Heart right ventricle (tissue), 16 donors: ENCODE results near the gene POLR2E. TPM values are rescaled to one million over a fixed set of nuclear protein-coding genes. Genes with fewer than 3 reads are reported as not detected.
A peak's percentile ranks its signal among the peaks of the same experiment; 100 is the strongest.

ENCODE experiments used
- ATAC-seq, 8 donors: fragments of 200-7000 bp; cut with Tn5 transposase; one replicate each; pipeline ENCODE4 v1.9.1; 2020; ENCODE audit warnings: mild to moderate bottlenecking in 8 of 8, moderate library complexity in 8 of 8, moderate number of reproducible peaks in 1 of 8
- DNase-seq, 2 donors: peaks; one replicate each; pipeline ENCODE4 v3.0.0-alpha.2; 2020
- H3K27ac ChIP-seq, 10 donors: fragments of 200-600 bp; sonication (generic) in 2 of 10; one replicate each; pipeline versions ENCODE4 v1.5.0 to v1.8.0; 2020 to 2022; ENCODE audit warnings: mild to moderate bottlenecking in 3 of 10
- H3K27me3 ChIP-seq, 7 donors: fragments of 200-600 bp; one replicate each; pipeline ENCODE4 v1.8.0; 2021 to 2022; ENCODE audit warnings: mild to moderate bottlenecking in 2 of 7
- H3K36me3 ChIP-seq, 9 donors: fragments of 200-600 bp; sonication (generic) in 1 of 9; one replicate each; pipeline versions ENCODE4 v1.5.0 to v1.8.0; 2020 to 2022; ENCODE audit warnings: mild to moderate bottlenecking in 2 of 9
- H3K4me1 ChIP-seq, 9 donors: fragments of 200-600 bp; sonication (generic) in 1 of 9; one replicate each; pipeline versions ENCODE4 v1.5.0 to v1.8.0; 2020 to 2022; ENCODE audit warnings: mild to moderate bottlenecking in 4 of 9
- H3K4me3 ChIP-seq, 10 donors: fragments of 200-600 bp; sonication (generic) in 2 of 10; one replicate each; pipeline versions ENCODE4 v1.5.0 to v1.8.0; 2020 to 2022; ENCODE audit warnings: mild to moderate bottlenecking in 7 of 10, moderate library complexity in 2 of 10
- H3K9me3 ChIP-seq, 11 donors: fragments of 200-600 bp in 10 of 11; sonication (generic) in 2 of 11; one replicate each; pipeline versions ENCODE4 v1.5.0 to v1.8.0; 2013 to 2022; ENCODE audit warnings: mild to moderate bottlenecking in 2 of 11, control low read depth in 1 of 11, moderate library complexity in 1 of 11
- WGBS, 2 donors: extraction: QIAGEN DNeasy Blood & Tissue Kit; methylation state at CpG; one replicate each; pipeline ENCODE4 v1.1.7; 2013; ENCODE audit warnings: inconsistent platforms in 1 of 2; 5-methylcytosine and 5-hydroxymethylcytosine counted together
- intact Hi-C, 10 donors: fragments of 100-400 bp; cut with DNase I; formaldehyde crosslinking; loops; one replicate each; pipeline versions ENCODE4 v1.11.1 to v1.14.2; 2022
- polyA plus RNA-seq, 2 donors: library from polyadenylated mRNA; stranded (reverse); fragments of 200-250 nt; gene quantifications; one replicate each; pipeline ENCODE4 v1.2.3, GENCODE V29; 2013
- total RNA-seq, 10 donors: library from RNA; stranded (reverse); fragmentation: NEBNext Ultra II Directional in 3 of 10; extraction: Animal tissue kit (Norgen Biotek cat#: 25700) in 3 of 10; gene quantifications; one replicate each; pipeline versions ENCODE4 v1.2.1 to v1.2.4, GENCODE V29; 2021 to 2023
- TF ChIP-seq, protein P1 (sequence below), 9 donors: fragments of 200-600 bp; sonication (generic) in 2 of 9; IDR thresholded peaks; one replicate each; pipeline versions ENCODE4 v1.5.0 to v1.8.0; 2021 to 2022; ENCODE audit warnings: antibody characterized with exemption in 9 of 9, mild to moderate bottlenecking in 5 of 9, moderate library complexity in 1 of 9
- donor health status: Arrhythmogenic right ventricular cardiomyopathy.
- donor health status: ischemic (EF 13 %, LVEDD 7.1; RV severe dilation, severe dysfunction).
- donor health status: healthy with polysubstance abuse.
- donor health status: DM: no; HTN: yes; CAD: no.
- donor health status: DM: no; HTN: no; CAD: no.
- donor health status: ischemic (EF 25% LVEDD 6.9; RV normal size, moderate dysfunction).
- donor health status: ischemic (EF 25% LVEDD 5.7; RV mildly dilated, moderate dysfunction).
- donor health status: healthy.
- donor health status: DM: yes; HTN: yes; CAD: no.
- donor health status: Ischemic cardiomyopathy.
- donor health status: ischemic (EF 35%, LVEDD 5.7; RV mildly dilated, moderate dysfunction).
- donor health status: nonischemic (EF 11% LVEDD 7.7; RV severe dilation, severe dysfunction).
- donor health status: DM: yes; HTN: yes; CAD: no.
- donor health status: PGD.
- donor health status: ischemic (EF 29% LVEDD 5.4; RV normal size, mild dysfunction).
- donor health status: nonischemic (EF 23%, LVEDD 6.1; RV moderate dilation, normal function).

Gene POLR2E
- total and polyA plus RNA-seq, 12 donors: 111 to 215 (median 134) TPM

GRCh38 chr19:1051791-1052190 is 43.4 kb downstream of the POLR2E start:
- H3K27me3 ChIP-seq: no peaks in the 10 kb centered on the region
- H3K27ac ChIP-seq: no peak overlapping the region
- 92 to 93% methylated on average over 16 to 17 of the region's 17 CpGs for WGBS, 2 donors
- TF ChIP-seq, protein P1, sequence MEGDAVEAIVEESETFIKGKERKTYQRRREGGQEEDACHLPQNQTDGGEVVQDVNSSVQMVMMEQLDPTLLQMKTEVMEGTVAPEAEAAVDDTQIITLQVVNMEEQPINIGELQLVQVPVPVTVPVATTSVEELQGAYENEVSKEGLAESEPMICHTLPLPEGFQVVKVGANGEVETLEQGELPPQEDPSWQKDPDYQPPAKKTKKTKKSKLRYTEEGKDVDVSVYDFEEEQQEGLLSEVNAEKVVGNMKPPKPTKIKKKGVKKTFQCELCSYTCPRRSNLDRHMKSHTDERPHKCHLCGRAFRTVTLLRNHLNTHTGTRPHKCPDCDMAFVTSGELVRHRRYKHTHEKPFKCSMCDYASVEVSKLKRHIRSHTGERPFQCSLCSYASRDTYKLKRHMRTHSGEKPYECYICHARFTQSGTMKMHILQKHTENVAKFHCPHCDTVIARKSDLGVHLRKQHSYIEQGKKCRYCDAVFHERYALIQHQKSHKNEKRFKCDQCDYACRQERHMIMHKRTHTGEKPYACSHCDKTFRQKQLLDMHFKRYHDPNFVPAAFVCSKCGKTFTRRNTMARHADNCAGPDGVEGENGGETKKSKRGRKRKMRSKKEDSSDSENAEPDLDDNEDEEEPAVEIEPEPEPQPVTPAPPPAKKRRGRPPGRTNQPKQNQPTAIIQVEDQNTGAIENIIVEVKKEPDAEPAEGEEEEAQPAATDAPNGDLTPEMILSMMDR (IDR thresholded peaks at IDR 0.05): no peak
- H3K4me1 ChIP-seq: no peaks in the 10 kb centered on the region
- peaks cover 0 to 25% (median 9%) of the 10 kb centered on the region in 11 donors for H3K9me3 ChIP-seq
- no peak for DNase-seq
- intact Hi-C loops: no loop called here
- ATAC-seq: no peak
- no peak overlapping the region for H3K4me3 ChIP-seq
- H3K36me3 ChIP-seq: peaks cover 0 to 31% (median 0%) of the 10 kb centered on the region in 9 donors

DNA sequence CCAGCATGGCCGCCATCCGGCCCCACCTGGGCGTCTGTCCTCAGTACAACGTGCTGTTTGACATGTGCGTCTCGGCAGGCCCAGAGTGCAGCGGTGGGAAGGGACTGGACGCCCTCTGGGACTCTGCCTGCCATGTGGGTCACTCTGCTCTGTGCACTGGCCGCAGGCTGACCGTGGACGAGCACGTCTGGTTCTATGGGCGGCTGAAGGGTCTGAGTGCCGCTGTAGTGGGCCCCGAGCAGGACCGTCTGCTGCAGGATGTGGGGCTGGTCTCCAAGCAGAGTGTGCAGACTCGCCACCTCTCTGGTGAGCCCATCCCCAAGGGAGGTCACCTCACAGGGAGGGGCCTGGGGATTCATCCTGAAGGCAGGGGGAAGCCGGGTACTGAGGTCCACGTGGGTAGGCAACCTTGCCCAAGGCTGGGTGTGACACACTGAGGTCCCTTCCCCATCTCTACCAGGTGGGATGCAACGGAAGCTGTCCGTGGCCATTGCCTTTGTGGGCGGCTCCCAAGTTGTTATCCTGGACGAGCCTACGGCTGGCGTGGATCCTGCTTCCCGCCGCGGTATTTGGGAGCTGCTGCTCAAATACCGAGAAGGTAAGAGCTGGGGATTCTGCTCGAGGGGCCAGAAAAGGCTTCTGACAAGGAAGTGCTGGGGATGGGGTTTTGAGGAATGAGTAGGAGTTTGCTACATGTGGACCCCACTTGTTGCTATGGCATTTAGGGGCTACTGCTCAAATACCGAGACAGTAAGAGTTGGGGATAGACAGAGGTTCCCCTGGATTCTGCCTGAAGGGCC is 44.0 kb downstream of the POLR2E start:
- Histone ChIP-seq H3K4me3 (no peak overlapping the region), H3K4me1 (no peaks in the 10 kb centered on the region), H3K9me3 (peaks cover 0 to 19% (median 3%) of the 10 kb centered on the region in 11 donors), H3K27ac (no peak overlapping the region), H3K27me3 (no peaks in the 10 kb centered on the region), H3K36me3 (peaks cover 0 to 32% (median 0%) of the 10 kb centered on the region in 9 donors)
- WGBS, 2 donors: 83 to 87% methylated on average over 31 of the region's 31 CpGs
- DNase-seq (no peak), ATAC-seq (peak in 1 of 8 donors; percentile 18)
- TF ChIP-seq, protein P1 (IDR thresholded peaks at IDR 0.05): no peak
- intact Hi-C loops: no loop called here

DNA sequence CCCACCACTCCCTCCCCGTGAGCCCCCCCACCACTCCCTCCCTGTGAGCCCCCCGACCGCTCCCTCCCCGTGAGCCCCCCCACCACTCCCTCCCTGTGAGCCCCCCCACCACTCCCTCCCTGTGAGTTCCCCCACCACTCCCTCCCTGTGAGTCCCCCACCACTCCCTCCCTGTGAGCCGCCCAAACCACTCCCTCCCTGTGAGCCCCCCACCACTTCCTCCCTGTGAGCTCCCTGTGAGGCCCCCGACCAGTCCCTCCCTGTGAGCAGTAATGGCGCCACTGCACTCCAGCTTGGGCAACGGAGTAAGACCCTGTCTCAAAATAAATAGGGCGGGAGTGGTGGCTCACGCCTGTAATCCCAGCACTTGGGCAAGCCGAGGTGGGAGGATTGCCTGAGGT is 45.4 kb downstream of the POLR2E start:
- Histone ChIP-seq H3K4me3 (no peak overlapping the region), H3K4me1 (no peaks in the 10 kb centered on the region), H3K9me3 (peaks cover 0 to 5% (median 0%) of the 10 kb centered on the region in 11 donors), H3K36me3 (peaks cover 0 to 27% (median 0%) of the 10 kb centered on the region in 9 donors), H3K27ac (no peak overlapping the region), H3K27me3 (no peaks in the 10 kb centered on the region)
- no peak for ATAC-seq
- no peak for DNase-seq
- TF ChIP-seq, protein P1 (IDR thresholded peaks at IDR 0.05): no peak
- intact Hi-C loops: loop anchor here in 2 of 10 donors (10.0 kb wide), 1 partner anchor 45 kb away; the partner anchor contains the start of gene POLR2E (in 2 of the 2)
- WGBS, 2 donors: 60 to 63% methylated on average over 8 to 11 of the region's 11 CpGs

- TF ChIP-seq, protein P1 (IDR thresholded peaks at IDR 0.05): no peak
- intact Hi-C loops: loop anchor here in 2 of 10 donors (10.0 kb wide), 1 partner anchor 46 kb away; the partner anchor contains the start of gene POLR2E (in 2 of the 2)
- H3K27ac ChIP-seq: no peak overlapping the region
- no peaks in the 10 kb centered on the region for H3K4me1 ChIP-seq
- WGBS, 2 donors: 92 to 93% methylated on average over 16 to 17 of the region's 17 CpGs
- H3K4me3 ChIP-seq: no peak overlapping the region
- no peak for DNase-seq
- no peaks in the 10 kb centered on the region for H3K27me3 ChIP-seq
- H3K36me3 ChIP-seq: peaks cover 0 to 20% (median 0%) of the 10 kb centered on the region in 9 donors
- ATAC-seq: no peak
- no peaks in the 10 kb centered on the region for H3K9me3 ChIP-seq
Measured at GRCh38 chr19:1049106-1049505, 46.1 kb downstream of the POLR2E start.
